Neural cell (in vitro differentiated cells): ENCODE results near the gene RGS3. TPM values are rescaled to one million over a fixed set of nuclear protein-coding genes. Genes with fewer than 3 reads are reported as not detected.

Source experiments
- H2AFZ ChIP-seq: fragments of 200-600, 300-800 bp; sonication (generic), shearing (Covaris generic); 2 replicates; pipeline ENCODE4 v1.6.0; 2014; ENCODE audit warnings: low read depth, mild to moderate bottlenecking, antibody characterized with exemption, low read length, moderate library complexity
- H3F3A ChIP-seq: fragments of 200-600 bp; shearing (Covaris generic); 2 replicates; pipeline ENCODE4 v1.6.1; 2016; ENCODE audit warnings: mild to moderate bottlenecking, moderate library complexity, mixed read lengths, antibody characterized with exemption, low read length; ENCODE audit not compliant: insufficient read depth, poor library complexity, severe bottlenecking
- H3K27ac ChIP-seq: fragments of 200-600, 300-800 bp; sonication (generic), shearing (Covaris generic); 2 replicates; pipeline ENCODE4 v1.5.1; 2014; ENCODE audit warnings: mild to moderate bottlenecking, low read length, moderate library complexity
- H3K27me3 ChIP-seq: fragments of 300-800, 200-600 bp; sonication (generic), shearing (Covaris generic); 2 replicates; pipeline ENCODE4 v1.6.0; 2014; ENCODE audit warnings: mild to moderate bottlenecking, low read depth, low read length, moderate library complexity; ENCODE audit not compliant: insufficient read depth
- H3K36me3 ChIP-seq: fragments of 300-800, 200-600 bp; sonication (generic), shearing (Covaris generic); 2 replicates; pipeline ENCODE4 v1.5.1; 2014; ENCODE audit warnings: mild to moderate bottlenecking, antibody characterized with exemption, low read length, moderate library complexity; ENCODE audit not compliant: insufficient read depth
- H3K4me2 ChIP-seq: fragments of 300-800, 200-600 bp; sonication (generic), shearing (Covaris generic); 2 replicates; pipeline ENCODE4 v1.6.0; 2014; ENCODE audit warnings: mild to moderate bottlenecking, low read length
- H3K4me3 ChIP-seq: fragments of 300-800, 200-600 bp; sonication (generic), shearing (Covaris generic); 2 replicates; pipeline ENCODE4 v1.5.1; 2014; ENCODE audit warnings: mild to moderate bottlenecking, low read length, moderate library complexity
- H3K79me2 ChIP-seq: fragments of 200-600 bp; shearing (Covaris generic); replicated peaks from 2 replicates; pipeline ENCODE4 v1.6.0; 2014; ENCODE audit warnings: mild to moderate bottlenecking, low read length, moderate library complexity; ENCODE audit not compliant: insufficient read depth
- H3K9ac ChIP-seq: fragments of 300-800, 200-600 bp; sonication (generic), shearing (Covaris generic); 2 replicates; pipeline ENCODE4 v1.6.1; 2016; ENCODE audit warnings: mild to moderate bottlenecking, low read length, mixed read lengths
- H3K9me2 ChIP-seq: fragments of 200-600 bp; shearing (Covaris generic); 2 replicates; pipeline ENCODE4 v1.6.1; 2016; ENCODE audit warnings: mild to moderate bottlenecking, low read length, mixed read lengths; ENCODE audit not compliant: insufficient read depth
- H3K9me3 ChIP-seq: fragments of 200-600, 300-800 bp; sonication (generic), shearing (Covaris generic); 2 replicates; pipeline ENCODE4 v1.6.1; 2016; ENCODE audit warnings: mild to moderate bottlenecking, mixed run types, low read length, moderate library complexity, mixed read lengths
- H4K20me1 ChIP-seq: fragments of 200-600 bp; shearing (Covaris generic); 2 replicates; pipeline ENCODE4 v1.6.1; 2016; ENCODE audit warnings: mild to moderate bottlenecking, mixed run types; ENCODE audit not compliant: insufficient read depth
- EP300 ChIP-seq: fragments of 450-650 bp; conservative IDR thresholded peaks from 2 replicates; pipeline ENCODE4 v1.6.1; 2014; ENCODE audit warnings: antibody characterized with exemption, mild to moderate bottlenecking, moderate library complexity; ENCODE audit not compliant: poor library complexity, severe bottlenecking
- EZH2 ChIP-seq: fragments of 200-600, 300-800 bp; shearing (Covaris generic), sonication (generic); IDR thresholded peaks from 2 replicates; pipeline ENCODE4 v1.6.1; 2014; ENCODE audit warnings: antibody characterized with exemption, low read length, borderline replicate concordance, mild to moderate bottlenecking; ENCODE audit not compliant: insufficient read depth, poor library complexity, severe bottlenecking
- MXI1 ChIP-seq: fragments of 450-650 bp; conservative IDR thresholded peaks from 2 replicates; pipeline ENCODE4 v1.6.1; 2014; ENCODE audit warnings: antibody characterized with exemption, mild to moderate bottlenecking; ENCODE audit not compliant: poor library complexity, severe bottlenecking
- POLR2AphosphoS5 ChIP-seq: IDR thresholded peaks from 2 replicates; pipeline ENCODE4 v1.6.1; 2012
- RAD21 ChIP-seq: fragments of 450-650 bp; conservative IDR thresholded peaks from 2 replicates; pipeline ENCODE4 v1.6.1; 2014; ENCODE audit warnings: antibody characterized with exemption, mild to moderate bottlenecking, moderate library complexity
- SMC3 ChIP-seq: fragments of 450-650 bp; conservative IDR thresholded peaks from 2 replicates; pipeline ENCODE4 v1.6.1; 2014; ENCODE audit warnings: antibody characterized with exemption, mild to moderate bottlenecking, moderate library complexity; ENCODE audit not compliant: poor library complexity
- TAF1 ChIP-seq: IDR thresholded peaks from 2 replicates; pipeline ENCODE4 v1.6.1; 2012; ENCODE audit warnings: low read depth
- polyA plus RNA-seq: library from polyadenylated mRNA; depleted of rRNA; stranded (reverse); fragments of >200 nt; gene quantifications from 2 replicates; pipeline ENCODE4 v1.2.3, GENCODE V29; 2014
- TF ChIP-seq, protein P1 (sequence below): fragments of 450-650 bp; IDR thresholded peaks from 2 replicates; pipeline ENCODE4 v1.5.1; 2014; ENCODE audit warnings: antibody characterized with exemption, mild to moderate bottlenecking, moderate library complexity; ENCODE audit not compliant: poor library complexity, severe bottlenecking
- TF ChIP-seq, protein P2 (sequence below): IDR thresholded peaks from 2 replicates; pipeline ENCODE4 v1.6.1; 2012; ENCODE audit warnings: borderline replicate concordance

RGS3 gene
- polyA plus RNA-seq, 1 donor from 2014 or later: 25.3 TPM

DNA sequence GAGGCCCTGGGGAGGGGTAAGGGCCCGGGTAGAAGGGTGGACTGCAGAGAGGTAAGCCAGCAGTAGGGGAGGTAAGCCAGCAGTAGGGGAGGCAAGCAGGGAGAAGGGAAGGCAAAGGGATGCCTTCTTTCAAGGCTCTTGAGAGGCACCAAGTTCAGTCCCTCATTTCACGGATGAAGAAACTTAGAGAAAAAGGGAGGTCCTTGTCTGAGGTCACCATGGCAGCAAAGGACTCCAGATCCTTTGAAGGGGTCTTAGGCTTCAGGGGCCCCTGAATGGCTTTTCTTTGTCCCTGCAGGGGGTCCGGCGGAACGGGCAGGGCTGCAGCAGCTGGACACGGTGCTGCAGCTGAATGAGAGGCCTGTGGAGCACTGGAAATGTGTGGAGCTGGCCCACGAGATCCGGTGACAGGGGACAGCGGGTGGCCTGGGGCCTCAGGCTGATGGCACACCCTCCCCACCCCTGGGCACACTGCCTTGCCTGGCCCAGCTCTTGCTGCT lies 42.6 kb downstream of the RGS3 start:
- Histone ChIP-seq H3K27ac (no peak overlapping the region), H3K9ac (no peak overlapping the region), H3K4me3 (no peak overlapping the region)

DNA sequence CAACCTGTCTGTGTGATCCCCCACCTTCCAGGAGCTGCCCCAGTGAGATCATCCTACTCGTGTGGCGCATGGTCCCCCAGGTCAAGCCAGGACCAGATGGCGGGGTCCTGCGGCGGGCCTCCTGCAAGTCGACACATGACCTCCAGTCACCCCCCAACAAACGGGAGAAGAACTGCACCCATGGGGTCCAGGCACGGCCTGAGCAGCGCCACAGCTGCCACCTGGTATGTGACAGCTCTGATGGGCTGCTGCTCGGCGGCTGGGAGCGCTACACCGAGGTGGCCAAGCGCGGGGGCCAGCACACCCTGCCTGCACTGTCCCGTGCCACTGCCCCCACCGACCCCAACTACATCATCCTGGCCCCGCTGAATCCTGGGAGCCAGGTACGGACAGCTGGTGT lies 43.7 kb downstream of the RGS3 start:
- no peak overlapping the region for H3K9ac ChIP-seq
- no peak overlapping the region for H2AFZ ChIP-seq
- H3F3A ChIP-seq: no peaks in the 10 kb centered on the region
- no peaks in the 10 kb centered on the region for H3K27me3 ChIP-seq
- no peaks in the 10 kb centered on the region for H3K79me2 ChIP-seq
- no peaks in the 10 kb centered on the region for H4K20me1 ChIP-seq
- H3K27ac ChIP-seq: no peak overlapping the region
- no peak overlapping the region for H3K4me2 ChIP-seq
- no peaks in the 10 kb centered on the region for H3K36me3 ChIP-seq
- no peak overlapping the region for H3K4me3 ChIP-seq
- H3K9me3 ChIP-seq: no peaks in the 10 kb centered on the region
- TF ChIP-seq EZH2: no peak
- TF ChIP-seq, protein P1, sequence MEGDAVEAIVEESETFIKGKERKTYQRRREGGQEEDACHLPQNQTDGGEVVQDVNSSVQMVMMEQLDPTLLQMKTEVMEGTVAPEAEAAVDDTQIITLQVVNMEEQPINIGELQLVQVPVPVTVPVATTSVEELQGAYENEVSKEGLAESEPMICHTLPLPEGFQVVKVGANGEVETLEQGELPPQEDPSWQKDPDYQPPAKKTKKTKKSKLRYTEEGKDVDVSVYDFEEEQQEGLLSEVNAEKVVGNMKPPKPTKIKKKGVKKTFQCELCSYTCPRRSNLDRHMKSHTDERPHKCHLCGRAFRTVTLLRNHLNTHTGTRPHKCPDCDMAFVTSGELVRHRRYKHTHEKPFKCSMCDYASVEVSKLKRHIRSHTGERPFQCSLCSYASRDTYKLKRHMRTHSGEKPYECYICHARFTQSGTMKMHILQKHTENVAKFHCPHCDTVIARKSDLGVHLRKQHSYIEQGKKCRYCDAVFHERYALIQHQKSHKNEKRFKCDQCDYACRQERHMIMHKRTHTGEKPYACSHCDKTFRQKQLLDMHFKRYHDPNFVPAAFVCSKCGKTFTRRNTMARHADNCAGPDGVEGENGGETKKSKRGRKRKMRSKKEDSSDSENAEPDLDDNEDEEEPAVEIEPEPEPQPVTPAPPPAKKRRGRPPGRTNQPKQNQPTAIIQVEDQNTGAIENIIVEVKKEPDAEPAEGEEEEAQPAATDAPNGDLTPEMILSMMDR: no peak
- TF ChIP-seq EP300: no peak
- TF ChIP-seq SMC3: no peak
- TF ChIP-seq POLR2AphosphoS5: no peak
- TF ChIP-seq TAF1: no peak
- TF ChIP-seq, protein P2, sequence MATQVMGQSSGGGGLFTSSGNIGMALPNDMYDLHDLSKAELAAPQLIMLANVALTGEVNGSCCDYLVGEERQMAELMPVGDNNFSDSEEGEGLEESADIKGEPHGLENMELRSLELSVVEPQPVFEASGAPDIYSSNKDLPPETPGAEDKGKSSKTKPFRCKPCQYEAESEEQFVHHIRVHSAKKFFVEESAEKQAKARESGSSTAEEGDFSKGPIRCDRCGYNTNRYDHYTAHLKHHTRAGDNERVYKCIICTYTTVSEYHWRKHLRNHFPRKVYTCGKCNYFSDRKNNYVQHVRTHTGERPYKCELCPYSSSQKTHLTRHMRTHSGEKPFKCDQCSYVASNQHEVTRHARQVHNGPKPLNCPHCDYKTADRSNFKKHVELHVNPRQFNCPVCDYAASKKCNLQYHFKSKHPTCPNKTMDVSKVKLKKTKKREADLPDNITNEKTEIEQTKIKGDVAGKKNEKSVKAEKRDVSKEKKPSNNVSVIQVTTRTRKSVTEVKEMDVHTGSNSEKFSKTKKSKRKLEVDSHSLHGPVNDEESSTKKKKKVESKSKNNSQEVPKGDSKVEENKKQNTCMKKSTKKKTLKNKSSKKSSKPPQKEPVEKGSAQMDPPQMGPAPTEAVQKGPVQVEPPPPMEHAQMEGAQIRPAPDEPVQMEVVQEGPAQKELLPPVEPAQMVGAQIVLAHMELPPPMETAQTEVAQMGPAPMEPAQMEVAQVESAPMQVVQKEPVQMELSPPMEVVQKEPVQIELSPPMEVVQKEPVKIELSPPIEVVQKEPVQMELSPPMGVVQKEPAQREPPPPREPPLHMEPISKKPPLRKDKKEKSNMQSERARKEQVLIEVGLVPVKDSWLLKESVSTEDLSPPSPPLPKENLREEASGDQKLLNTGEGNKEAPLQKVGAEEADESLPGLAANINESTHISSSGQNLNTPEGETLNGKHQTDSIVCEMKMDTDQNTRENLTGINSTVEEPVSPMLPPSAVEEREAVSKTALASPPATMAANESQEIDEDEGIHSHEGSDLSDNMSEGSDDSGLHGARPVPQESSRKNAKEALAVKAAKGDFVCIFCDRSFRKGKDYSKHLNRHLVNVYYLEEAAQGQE: no peak
- TF ChIP-seq RAD21: no peak
- TF ChIP-seq MXI1: no peak
- H3K9me2 ChIP-seq: no peaks in the 10 kb centered on the region

More for the DNA sequence above, 42.6 kb downstream of the RGS3 start:
- TF ChIP-seq RAD21: no peak
- TF ChIP-seq POLR2AphosphoS5: no peak
- no peak for TF ChIP-seq TAF1
- no peak for TF ChIP-seq SMC3
- TF ChIP-seq, protein P2: no peak
- TF ChIP-seq MXI1: no peak
- TF ChIP-seq EP300: no peak
- TF ChIP-seq EZH2: no peak
- TF ChIP-seq, protein P1: no peak
- Histone ChIP-seq H2AFZ (no peak overlapping the region), H3K9me3 (no peaks in the 10 kb centered on the region), H3F3A (no peaks in the 10 kb centered on the region), H3K9me2 (no peaks in the 10 kb centered on the region), H3K4me2 (no peak overlapping the region), H3K36me3 (no peaks in the 10 kb centered on the region), H3K27me3 (no peaks in the 10 kb centered on the region), H4K20me1 (no peaks in the 10 kb centered on the region), H3K79me2 (no peaks in the 10 kb centered on the region)
